Nephron progenitor cell (in vitro differentiated cells): ENCODE results near the gene AMER3.

Source experiments
- DNase-seq: peaks from one replicate; pipeline ENCODE4 v3.0.0; 2021
- H3K27ac Mint-ChIP-seq: 2 replicates; pipeline ENCODE4 v1.8.0; 2021; ENCODE audit warnings: mild to moderate bottlenecking, moderate library complexity, mixed read lengths
- H3K27me3 Mint-ChIP-seq: 2 replicates; pipeline ENCODE4 v1.8.0; 2021; ENCODE audit warnings: mild to moderate bottlenecking, low read depth, mixed read lengths; ENCODE audit not compliant: poor library complexity
- H3K36me3 Mint-ChIP-seq: 2 replicates; pipeline ENCODE4 v1.8.0; 2021; ENCODE audit warnings: low read depth, mixed read lengths
- H3K4me1 Mint-ChIP-seq: 2 replicates; pipeline ENCODE4 v1.8.0; 2021; ENCODE audit warnings: mixed read lengths
- H3K4me3 Mint-ChIP-seq: 2 replicates; pipeline ENCODE4 v1.8.0; 2021; ENCODE audit warnings: mild to moderate bottlenecking, moderate library complexity, mixed read lengths
- H3K9me3 Mint-ChIP-seq: 2 replicates; pipeline ENCODE4 v1.8.0; 2021; ENCODE audit warnings: mild to moderate bottlenecking, moderate library complexity, mixed read lengths
- CTCF ChIP-seq: fragments of 200-600 bp; sonication (generic); IDR thresholded peaks from 2 replicates; pipeline ENCODE4 v1.5.0; 2021; ENCODE audit warnings: antibody characterized with exemption

Gene AMER3

GRCh38 chr2:130769343-130769907 lies 14.1 kb downstream of the AMER3 start:
- peaks cover 3% of the 10 kb centered on the region for H3K27me3 Mint-ChIP-seq
- no peak overlapping the region for H3K4me3 Mint-ChIP-seq
- DNase-seq = no peak
- H3K36me3 Mint-ChIP-seq = no peaks in the 10 kb centered on the region
- peaks cover 9% of the 10 kb centered on the region for H3K4me1 Mint-ChIP-seq
- no peak for TF ChIP-seq CTCF
- H3K27ac Mint-ChIP-seq = no peak overlapping the region
- H3K9me3 Mint-ChIP-seq = peaks cover 19% of the 10 kb centered on the region

- H3K4me1 Mint-ChIP-seq = no peaks in the 10 kb centered on the region
- no peak for DNase-seq
These were observed 21.2 kb downstream of the AMER3 start for GRCh38 chr2:130776550-130776949.

GRCh38 chr2:130778781-130779180 lies 23.4 kb downstream of the AMER3 start:
- no peak for TF ChIP-seq CTCF
- DNase-seq = no peak
- H3K9me3 Mint-ChIP-seq = peaks cover 21% of the 10 kb centered on the region
- peaks cover 18% of the 10 kb centered on the region for H3K27me3 Mint-ChIP-seq
- H3K4me1 Mint-ChIP-seq = no peaks in the 10 kb centered on the region
- no peak overlapping the region for H3K27ac Mint-ChIP-seq
- no peaks in the 10 kb centered on the region for H3K36me3 Mint-ChIP-seq
- no peak overlapping the region for H3K4me3 Mint-ChIP-seq

More at GRCh38 chr2:130776550-130776949, 21.2 kb downstream of the AMER3 start:
- peaks cover 30% of the 10 kb centered on the region for H3K9me3 Mint-ChIP-seq
- no peak overlapping the region for H3K27ac Mint-ChIP-seq
- H3K36me3 Mint-ChIP-seq = no peaks in the 10 kb centered on the region
- no peak for TF ChIP-seq CTCF
- H3K4me3 Mint-ChIP-seq = no peak overlapping the region
- peaks cover 9% of the 10 kb centered on the region for H3K27me3 Mint-ChIP-seq

- peaks cover 3% of the 10 kb centered on the region for H3K4me1 Mint-ChIP-seq
- peaks cover 14% of the 10 kb centered on the region for H3K9me3 Mint-ChIP-seq
- no peak for DNase-seq
- H3K27me3 Mint-ChIP-seq = peaks cover 13% of the 10 kb centered on the region
- H3K27ac Mint-ChIP-seq = peak overlapping the region; percentile 37
- H3K4me3 Mint-ChIP-seq = no peak overlapping the region
- TF ChIP-seq CTCF = no peak
- H3K36me3 Mint-ChIP-seq = no peaks in the 10 kb centered on the region
These were observed 30.2 kb downstream of the AMER3 start for GRCh38 chr2:130785466-130786055.

- H3K4me3 Mint-ChIP-seq = no peak overlapping the region
- H3K27ac Mint-ChIP-seq = no peak overlapping the region
- H3K27me3 Mint-ChIP-seq = peaks cover 13% of the 10 kb centered on the region
- H3K36me3 Mint-ChIP-seq = no peaks in the 10 kb centered on the region
- TF ChIP-seq CTCF = no peak
- peaks cover 12% of the 10 kb centered on the region for H3K9me3 Mint-ChIP-seq
- H3K4me1 Mint-ChIP-seq = peaks cover 3% of the 10 kb centered on the region
- DNase-seq = no peak
These were observed 30.7 kb downstream of the AMER3 start for GRCh38 chr2:130786076-130786475.

GRCh38 chr2:130787841-130788240 lies 32.5 kb downstream of the AMER3 start:
- no peak overlapping the region for H3K27ac Mint-ChIP-seq

More at GRCh38 chr2:130787841-130788240, 32.5 kb downstream of the AMER3 start:
- H3K27me3 Mint-ChIP-seq = peaks cover 12% of the 10 kb centered on the region
- no peaks in the 10 kb centered on the region for H3K36me3 Mint-ChIP-seq
- H3K4me3 Mint-ChIP-seq = no peak overlapping the region
- no peak for TF ChIP-seq CTCF
- DNase-seq = no peak
- peaks cover 4% of the 10 kb centered on the region for H3K9me3 Mint-ChIP-seq
- H3K4me1 Mint-ChIP-seq = peaks cover 3% of the 10 kb centered on the region
